Thymus (tissue), 11 donors: ENCODE measurements around the gene RINL. TPM values are rescaled to one million over a fixed set of nuclear protein-coding genes. Genes with fewer than 3 reads are reported as not detected.

Source experiments
- DNase-seq, 9 donors: peaks; one replicate each; pipeline ENCODE4 v3.0.0-alpha.2; 2013; ENCODE audit warnings: low spot score in 9 of 9, low read depth in 6 of 9, missing footprints in 1 of 9
- H3K27ac ChIP-seq, 2 donors: one replicate each; pipeline ENCODE4 v1.5.1; 2013; ENCODE audit warnings: control low read depth in 1 of 2, low read depth in 1 of 2, low read length in 1 of 2, mild to moderate bottlenecking in 1 of 2, moderate library complexity in 1 of 2
- H3K27me3 ChIP-seq, 2 donors: one replicate each; pipeline ENCODE4 v1.5.1; 2013; ENCODE audit warnings: low read length in 1 of 2; ENCODE audit not compliant: control insufficient read depth in 2 of 2, insufficient read depth in 1 of 2
- H3K36me3 ChIP-seq, 2 donors: one replicate each; pipeline ENCODE4 v1.5.1; 2013; ENCODE audit warnings: low read length in 1 of 2, mild to moderate bottlenecking in 1 of 2, moderate library complexity in 1 of 2; ENCODE audit not compliant: control insufficient read depth in 2 of 2, insufficient read depth in 2 of 2
- H3K4me1 ChIP-seq, 2 donors: one replicate each; pipeline ENCODE4 v1.5.1; 2013; ENCODE audit warnings: low read length in 2 of 2; ENCODE audit not compliant: control insufficient read depth in 2 of 2, insufficient read depth in 2 of 2
- H3K4me3 ChIP-seq, 2 donors: one replicate each; pipeline ENCODE4 v1.5.1; 2013; ENCODE audit warnings: low read length in 2 of 2, control low read depth in 1 of 2, mild to moderate bottlenecking in 1 of 2
- H3K9me3 ChIP-seq, 2 donors: one replicate each; pipeline ENCODE4 v1.5.1; 2013; ENCODE audit warnings: low read length in 1 of 2, mild to moderate bottlenecking in 1 of 2; ENCODE audit not compliant: control insufficient read depth in 2 of 2, insufficient read depth in 1 of 2
- WGBS: extraction: QIAGEN DNeasy Blood & Tissue Kit; methylation state at CpG from one replicate; pipeline ENCODE4 v1.1.7; 2013; 5-methylcytosine and 5-hydroxymethylcytosine counted together
- polyA plus RNA-seq: library from polyadenylated mRNA; stranded (reverse); fragments of 200-250 nt; gene quantifications from one replicate; pipeline ENCODE4 v1.2.3, GENCODE V29; 2013
- total RNA-seq: library from RNA; stranded (reverse); fragments of 120-200 nt; gene quantifications from one replicate; pipeline ENCODE4 v1.2.4, GENCODE V29; 2013
- donor health status: healthy.

RINL gene
- total and polyA plus RNA-seq, 2 donors, result 26.9 to 38.2 TPM

- Histone ChIP-seq H3K4me1 (peaks cover 9 to 35% of the 10 kb centered on the region in 2 donors), H3K27me3 (no peaks in the 10 kb centered on the region), H3K4me3 (no peak overlapping the region), H3K9me3 (no peaks in the 10 kb centered on the region), H3K27ac (peak overlapping the region in 1 of 2 donors; percentile 74), H3K36me3 (peaks cover 99% of the 10 kb centered on the region in 2 donors)
- DNase-seq, result peak in 2 of 9 donors; percentile 15 to 42
- 77% methylated on average over 19 of the region's 19 CpGs for WGBS
Measured at GRCh38 chr19:38841787-38842438, 36.2 kb downstream of the RINL start.

- no peaks in the 10 kb centered on the region for H3K27me3 ChIP-seq
- peaks cover 9 to 34% of the 10 kb centered on the region in 2 donors for H3K4me1 ChIP-seq
- no peak for DNase-seq
- H3K9me3 ChIP-seq, result no peaks in the 10 kb centered on the region
- 97% methylated on average over 12 of the region's 12 CpGs for WGBS
- no peak overlapping the region for H3K4me3 ChIP-seq
- H3K36me3 ChIP-seq, result peaks cover 97 to 98% of the 10 kb centered on the region in 2 donors
- H3K27ac ChIP-seq, result no peak overlapping the region
Measured at GRCh38 chr19:38841180-38841766, 36.8 kb downstream of the RINL start.

- Histone ChIP-seq H3K36me3 (peaks cover 97 to 98% of the 10 kb centered on the region in 2 donors), H3K27me3 (no peaks in the 10 kb centered on the region), H3K4me3 (no peak overlapping the region), H3K9me3 (no peaks in the 10 kb centered on the region), H3K27ac (no peak overlapping the region), H3K4me1 (peaks cover 9 to 34% of the 10 kb centered on the region in 2 donors)
- no peak for DNase-seq
- 97% methylated on average over 5 of the region's 5 CpGs for WGBS
Measured at GRCh38 chr19:38840583-38840968, 37.5 kb downstream of the RINL start.

GRCh38 chr19:38839816-38840582, 38.1 kb downstream of the RINL start:
- DNase-seq, result no peak
- Histone ChIP-seq H3K9me3 (no peaks in the 10 kb centered on the region), H3K27me3 (no peaks in the 10 kb centered on the region), H3K36me3 (peaks cover 92 to 96% of the 10 kb centered on the region in 2 donors), H3K4me3 (no peak overlapping the region), H3K27ac (no peak overlapping the region), H3K4me1 (peaks cover 9 to 31% of the 10 kb centered on the region in 2 donors)
- 97% methylated on average over 28 of the region's 28 CpGs for WGBS

- Histone ChIP-seq H3K27ac (no peak overlapping the region), H3K27me3 (no peaks in the 10 kb centered on the region), H3K9me3 (no peaks in the 10 kb centered on the region), H3K36me3 (peaks cover 83 to 91% of the 10 kb centered on the region in 2 donors), H3K4me1 (peaks cover 9 to 29% of the 10 kb centered on the region in 2 donors), H3K4me3 (no peak overlapping the region)
- 93% methylated on average over 12 of the region's 12 CpGs for WGBS
- no peak for DNase-seq
Measured at GRCh38 chr19:38838986-38839761, 38.9 kb downstream of the RINL start.

- H3K4me1 ChIP-seq, result peaks cover 7 to 21% of the 10 kb centered on the region in 2 donors
- WGBS, result 93% methylated on average over 19 of the region's 19 CpGs
- no peaks in the 10 kb centered on the region for H3K9me3 ChIP-seq
- peaks cover 76 to 83% of the 10 kb centered on the region in 2 donors for H3K36me3 ChIP-seq
- H3K27ac ChIP-seq, result no peak overlapping the region
- H3K27me3 ChIP-seq, result no peaks in the 10 kb centered on the region
- H3K4me3 ChIP-seq, result no peak overlapping the region
- DNase-seq, result no peak
Measured at GRCh38 chr19:38838208-38838985, 39.7 kb downstream of the RINL start.

GRCh38 chr19:38837656-38838121, 40.4 kb downstream of the RINL start:
- no peak overlapping the region for H3K27ac ChIP-seq
- H3K36me3 ChIP-seq, result peaks cover 69 to 76% of the 10 kb centered on the region in 2 donors
- H3K4me1 ChIP-seq, result peaks cover under 1 to 14% of the 10 kb centered on the region in 2 donors
- H3K27me3 ChIP-seq, result no peaks in the 10 kb centered on the region
- 98% methylated on average over 7 of the region's 7 CpGs for WGBS
- no peak overlapping the region for H3K4me3 ChIP-seq
- DNase-seq, result no peak
- H3K9me3 ChIP-seq, result no peaks in the 10 kb centered on the region

- no peak overlapping the region for H3K27ac ChIP-seq
- H3K9me3 ChIP-seq, result no peaks in the 10 kb centered on the region
- 98% methylated on average over 6 of the region's 6 CpGs for WGBS
- no peak overlapping the region for H3K4me3 ChIP-seq
- H3K27me3 ChIP-seq, result no peaks in the 10 kb centered on the region
- H3K4me1 ChIP-seq, result peaks cover 0 to 11% of the 10 kb centered on the region in 2 donors
- H3K36me3 ChIP-seq, result peaks cover 64 to 70% of the 10 kb centered on the region in 2 donors
- no peak for DNase-seq
Measured at GRCh38 chr19:38836983-38837626, 41.0 kb downstream of the RINL start.
